ENCODE results near the gene P2RX3.

P2RX3 gene

DNA sequence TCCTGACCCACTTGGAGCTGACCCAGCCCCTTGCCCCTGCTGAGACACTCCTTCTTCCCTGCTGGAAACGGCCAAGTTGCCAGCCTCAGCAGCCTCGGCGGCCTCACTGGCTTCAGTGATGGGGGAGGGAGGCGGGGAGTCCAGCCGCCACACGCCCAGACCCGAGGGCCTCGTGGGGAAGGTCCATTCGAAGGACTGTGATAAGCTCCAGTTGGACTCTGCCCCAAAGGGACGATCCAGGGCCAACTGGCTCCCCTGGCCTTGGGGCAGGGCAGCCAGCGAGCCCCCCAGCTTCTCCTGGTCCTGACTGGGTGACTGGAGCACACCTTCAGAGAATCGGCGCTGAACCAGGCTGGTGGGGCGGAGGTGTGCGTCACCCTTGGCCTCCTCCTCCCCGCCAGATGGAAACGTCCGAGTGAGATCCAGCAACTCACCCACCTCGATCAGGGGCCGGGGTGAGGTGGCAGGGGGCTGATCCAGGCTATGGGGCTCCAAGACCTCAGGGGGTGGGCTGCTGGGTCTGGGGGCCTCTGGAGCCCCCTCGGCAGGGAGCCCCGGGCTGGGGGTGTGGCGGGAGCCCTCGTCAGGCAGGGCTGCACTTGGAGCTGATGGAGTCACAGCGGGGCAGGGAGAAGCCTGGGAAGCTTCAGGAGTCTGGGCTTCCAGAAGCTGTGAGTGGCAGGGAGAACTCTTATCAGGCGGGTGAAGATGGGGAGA lies 24.9 kb upstream of the P2RX3 start:
- TF ChIP-seq CTCF (IDR thresholded peaks at IDR 0.05; ENCODE audit: control extremely low read depth, extremely low read depth, low read depth, missing control alignments) = no peak
- ChIA-PET CTCF (interaction anchor here (0.7 to 3.1 kb wide), 4 partner anchors 10 to 65 kb away, joined by 3 to 8 read pairs (median 4); no protein-coding TSS in a partner anchor), POLR2A (no interaction called here)
- no peak for DNase-seq (ENCODE audit: extremely low spot score)

DNA sequence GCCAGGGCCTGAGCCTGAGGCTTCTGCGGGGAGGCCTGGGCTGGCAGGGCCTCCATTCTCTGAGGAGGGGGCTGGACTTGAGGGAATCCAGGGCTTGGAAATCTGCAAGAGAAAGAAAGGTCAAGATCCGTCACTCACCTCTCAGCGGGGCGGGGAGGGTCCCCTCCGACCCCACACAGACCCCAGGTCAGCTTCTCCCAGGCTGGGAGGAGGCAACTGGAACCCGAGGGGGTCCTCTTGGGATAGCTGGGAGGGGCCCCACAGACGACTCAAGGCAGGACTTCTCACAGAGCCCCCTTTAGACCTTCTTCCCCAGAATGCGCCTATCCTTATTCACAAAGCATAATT lies 24.4 kb upstream of the P2RX3 start:
- ChIA-PET POLR2A (no interaction called here), CTCF (interaction anchor here (1.2 to 3.1 kb wide), 3 partner anchors 10 to 65 kb away, joined by 4 to 8 read pairs (median 4); no protein-coding TSS in a partner anchor)
- no peak for TF ChIP-seq CTCF (IDR thresholded peaks at IDR 0.05; ENCODE audit: control extremely low read depth, extremely low read depth, low read depth, missing control alignments)
- DNase-seq (ENCODE audit: extremely low spot score) = no peak

DNA sequence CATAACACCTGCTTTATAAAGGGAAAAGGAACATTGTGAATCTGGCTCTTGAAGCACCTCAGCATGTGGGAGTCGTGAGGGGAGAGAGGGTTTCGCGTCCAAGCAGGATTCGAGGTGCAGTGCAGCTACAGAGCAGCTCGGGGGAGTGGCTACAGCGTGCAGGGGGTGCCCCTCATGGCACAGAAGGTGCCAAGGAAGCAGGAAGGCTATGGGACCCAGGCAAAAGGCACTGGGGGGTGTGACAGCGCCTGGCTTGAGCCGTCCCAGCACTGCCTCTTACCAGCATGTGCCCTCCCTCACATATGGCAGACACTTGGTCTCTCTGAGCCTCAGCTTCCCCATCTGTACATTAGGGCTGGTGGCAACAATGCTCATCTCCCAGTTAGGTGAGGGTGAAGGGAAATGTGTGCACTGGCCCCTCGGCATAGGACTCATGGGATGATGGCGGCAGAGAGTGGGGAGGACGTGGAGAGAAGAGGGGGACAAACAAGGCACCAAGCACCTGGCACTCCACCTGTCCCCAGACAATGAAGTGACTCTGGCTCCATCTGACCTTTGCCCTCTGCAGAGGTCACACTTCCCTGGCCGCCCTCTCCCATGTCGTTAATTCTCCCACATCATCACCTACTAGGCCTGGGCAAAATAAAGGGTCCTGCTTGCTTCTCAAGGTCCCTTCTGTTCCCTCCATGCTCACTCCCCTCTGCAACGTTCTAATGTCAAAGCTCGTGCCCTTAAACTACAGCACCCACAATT lies 23.8 kb upstream of the P2RX3 start:
- DNase-seq (ENCODE audit: extremely low spot score) = no peak
- no peak for TF ChIP-seq CTCF (IDR thresholded peaks at IDR 0.05; ENCODE audit: control extremely low read depth, extremely low read depth, low read depth, missing control alignments)
- ChIA-PET POLR2A (no interaction called here), CTCF (interaction anchor here (0.8 to 1.2 kb wide), 2 partner anchors 17 to 29 kb away, joined by 3 to 4 read pairs; no protein-coding TSS in a partner anchor)

GRCh38 chr11:57315491-57315890 lies 22.7 kb upstream of the P2RX3 start:
- CTCF ChIA-PET = interaction anchor here (0.8 kb wide), 1 partner anchor 28 kb away, joined by 3 read pairs; no protein-coding TSS in a partner anchor
- POLR2A ChIA-PET = interaction anchor here (0.8 kb wide), 1 partner anchor 74 kb away, joined by 3 read pairs; no protein-coding TSS in a partner anchor
- TF ChIP-seq CTCF (IDR thresholded peaks at IDR 0.05; ENCODE audit: control extremely low read depth, extremely low read depth, low read depth, missing control alignments) = no peak
- no peak for DNase-seq (ENCODE audit: extremely low spot score)

DNA sequence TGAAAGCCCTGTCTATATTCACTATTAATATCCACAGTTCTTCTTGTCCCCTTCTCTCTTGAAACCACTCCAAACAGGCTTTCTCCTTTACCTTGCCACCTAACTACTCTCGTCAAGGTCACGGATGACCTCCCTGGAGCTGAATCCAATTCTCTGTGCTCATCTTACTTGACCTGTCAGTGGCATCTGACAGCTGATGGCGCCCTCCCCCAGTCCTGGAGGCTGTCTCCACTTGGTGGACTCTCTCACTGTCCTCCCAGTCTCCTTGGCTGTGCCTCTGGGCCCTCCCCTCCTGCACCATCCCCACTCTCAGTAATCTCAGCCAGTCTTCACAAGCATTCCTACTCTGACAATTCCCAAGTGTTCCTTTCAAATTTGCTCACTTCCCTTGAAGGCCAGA lies 22.1 kb upstream of the P2RX3 start:
- no peak for DNase-seq (ENCODE audit: extremely low spot score)
- CTCF ChIA-PET = no interaction called here
- no peak for TF ChIP-seq CTCF (IDR thresholded peaks at IDR 0.05; ENCODE audit: control extremely low read depth, extremely low read depth, low read depth, missing control alignments)
- POLR2A ChIA-PET = interaction anchor here (0.8 kb wide), 1 partner anchor 75 kb away, joined by 3 read pairs; no protein-coding TSS in a partner anchor

- no peak for TF ChIP-seq CTCF (IDR thresholded peaks at IDR 0.05; ENCODE audit: control extremely low read depth, extremely low read depth, low read depth, missing control alignments)
- no peak for DNase-seq (ENCODE audit: extremely low spot score)
- CTCF ChIA-PET = interaction anchor here (1.3 to 1.5 kb wide), 3 partner anchors 16 to 32 kb away, joined by 3 to 4 read pairs (median 3); no protein-coding TSS in a partner anchor
- POLR2A ChIA-PET = interaction anchor here (1.0 kb wide), 1 partner anchor 17 kb away, joined by 4 read pairs; the partner anchor contains the start of gene SSRP1
These were observed 20.0 kb upstream of the P2RX3 start for GRCh38 chr11:57318178-57318577.
